ENCODE data around the gene CGN.

Gene CGN, protein sequence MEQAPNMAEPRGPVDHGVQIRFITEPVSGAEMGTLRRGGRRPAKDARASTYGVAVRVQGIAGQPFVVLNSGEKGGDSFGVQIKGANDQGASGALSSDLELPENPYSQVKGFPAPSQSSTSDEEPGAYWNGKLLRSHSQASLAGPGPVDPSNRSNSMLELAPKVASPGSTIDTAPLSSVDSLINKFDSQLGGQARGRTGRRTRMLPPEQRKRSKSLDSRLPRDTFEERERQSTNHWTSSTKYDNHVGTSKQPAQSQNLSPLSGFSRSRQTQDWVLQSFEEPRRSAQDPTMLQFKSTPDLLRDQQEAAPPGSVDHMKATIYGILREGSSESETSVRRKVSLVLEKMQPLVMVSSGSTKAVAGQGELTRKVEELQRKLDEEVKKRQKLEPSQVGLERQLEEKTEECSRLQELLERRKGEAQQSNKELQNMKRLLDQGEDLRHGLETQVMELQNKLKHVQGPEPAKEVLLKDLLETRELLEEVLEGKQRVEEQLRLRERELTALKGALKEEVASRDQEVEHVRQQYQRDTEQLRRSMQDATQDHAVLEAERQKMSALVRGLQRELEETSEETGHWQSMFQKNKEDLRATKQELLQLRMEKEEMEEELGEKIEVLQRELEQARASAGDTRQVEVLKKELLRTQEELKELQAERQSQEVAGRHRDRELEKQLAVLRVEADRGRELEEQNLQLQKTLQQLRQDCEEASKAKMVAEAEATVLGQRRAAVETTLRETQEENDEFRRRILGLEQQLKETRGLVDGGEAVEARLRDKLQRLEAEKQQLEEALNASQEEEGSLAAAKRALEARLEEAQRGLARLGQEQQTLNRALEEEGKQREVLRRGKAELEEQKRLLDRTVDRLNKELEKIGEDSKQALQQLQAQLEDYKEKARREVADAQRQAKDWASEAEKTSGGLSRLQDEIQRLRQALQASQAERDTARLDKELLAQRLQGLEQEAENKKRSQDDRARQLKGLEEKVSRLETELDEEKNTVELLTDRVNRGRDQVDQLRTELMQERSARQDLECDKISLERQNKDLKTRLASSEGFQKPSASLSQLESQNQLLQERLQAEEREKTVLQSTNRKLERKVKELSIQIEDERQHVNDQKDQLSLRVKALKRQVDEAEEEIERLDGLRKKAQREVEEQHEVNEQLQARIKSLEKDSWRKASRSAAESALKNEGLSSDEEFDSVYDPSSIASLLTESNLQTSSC

DNA sequence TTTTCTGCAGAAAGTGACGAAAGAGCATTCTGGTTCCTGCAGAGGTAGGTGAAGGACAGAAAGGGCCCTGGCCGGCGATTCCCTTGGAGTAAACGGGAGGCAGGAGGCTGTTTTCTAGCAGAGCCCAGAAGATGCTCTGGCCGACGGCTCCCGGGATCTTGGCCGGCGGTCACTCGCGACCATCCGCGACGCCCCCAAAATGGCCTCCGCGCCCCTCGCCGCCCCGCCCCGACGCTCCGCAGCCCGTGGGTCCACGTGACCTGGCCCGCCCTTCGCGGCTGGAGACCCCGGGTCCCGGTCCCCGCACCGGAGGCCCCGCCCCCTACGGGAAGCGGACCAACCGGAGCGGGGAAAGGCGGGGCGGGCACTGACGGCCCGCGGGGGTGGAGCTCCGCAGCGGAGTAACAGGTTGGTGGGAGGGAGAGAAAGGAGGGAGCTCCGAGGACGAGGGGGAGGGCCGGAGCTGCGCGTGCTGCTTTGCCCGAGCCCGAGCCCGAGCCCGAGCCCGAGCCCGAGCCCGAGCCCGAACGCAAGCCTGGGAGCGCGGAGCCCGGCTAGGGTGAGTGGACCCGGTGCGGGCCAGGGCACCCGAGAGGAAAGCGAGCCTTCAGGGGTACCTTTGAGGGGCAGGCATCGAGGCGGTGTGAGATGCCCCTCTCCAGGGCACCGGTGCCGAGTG lies at the start of gene CGN:
Gene CGN, plus strand, starts transcription at position 431 of the 679 bp plus-strand sequence. CDS start 7,133 bp downstream, outside the sequence.
- peak; percentile 98 for DNase-seq

DNA sequence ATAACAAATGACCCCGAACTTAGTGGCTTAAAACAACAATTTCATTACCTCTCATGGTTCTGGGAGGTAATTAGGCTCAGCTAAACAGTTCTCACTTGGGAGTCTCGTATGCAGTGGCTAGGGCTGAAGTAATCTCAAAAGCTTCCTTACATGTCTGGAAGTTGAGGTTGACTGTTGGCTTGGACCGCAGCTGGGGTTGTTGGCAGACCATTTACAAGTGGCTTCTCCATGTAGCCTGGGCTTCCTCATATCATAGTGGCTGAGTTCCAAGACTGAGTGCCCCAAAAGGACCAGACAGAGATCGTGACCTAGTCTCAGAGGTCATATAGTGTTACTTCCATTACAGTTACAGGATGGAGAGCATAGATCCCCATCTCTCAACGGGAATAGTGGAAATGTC lies 49.5 kb upstream of the CGN start:
- DNase-seq, result no peak

DNA sequence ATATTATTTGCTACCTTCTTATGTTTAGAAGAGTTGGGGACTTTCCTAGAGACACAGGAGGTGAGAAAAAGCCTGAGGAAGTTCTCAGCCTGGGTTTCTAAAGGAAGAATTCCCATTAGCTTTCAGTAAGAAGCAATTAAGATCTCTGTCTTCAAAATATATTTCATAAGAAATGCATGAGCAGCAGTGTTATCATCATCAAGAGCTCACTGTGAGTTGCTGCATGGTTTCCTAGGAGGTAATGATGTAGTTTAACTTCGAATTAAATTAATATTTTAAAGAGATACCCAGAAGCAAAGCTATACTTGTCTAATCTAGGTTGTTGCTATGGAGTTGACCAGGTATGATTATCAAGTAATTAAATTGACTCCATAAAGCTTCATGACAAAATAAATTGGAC lies 46.2 kb upstream of the CGN start:
- DNase-seq, result no peak

DNA sequence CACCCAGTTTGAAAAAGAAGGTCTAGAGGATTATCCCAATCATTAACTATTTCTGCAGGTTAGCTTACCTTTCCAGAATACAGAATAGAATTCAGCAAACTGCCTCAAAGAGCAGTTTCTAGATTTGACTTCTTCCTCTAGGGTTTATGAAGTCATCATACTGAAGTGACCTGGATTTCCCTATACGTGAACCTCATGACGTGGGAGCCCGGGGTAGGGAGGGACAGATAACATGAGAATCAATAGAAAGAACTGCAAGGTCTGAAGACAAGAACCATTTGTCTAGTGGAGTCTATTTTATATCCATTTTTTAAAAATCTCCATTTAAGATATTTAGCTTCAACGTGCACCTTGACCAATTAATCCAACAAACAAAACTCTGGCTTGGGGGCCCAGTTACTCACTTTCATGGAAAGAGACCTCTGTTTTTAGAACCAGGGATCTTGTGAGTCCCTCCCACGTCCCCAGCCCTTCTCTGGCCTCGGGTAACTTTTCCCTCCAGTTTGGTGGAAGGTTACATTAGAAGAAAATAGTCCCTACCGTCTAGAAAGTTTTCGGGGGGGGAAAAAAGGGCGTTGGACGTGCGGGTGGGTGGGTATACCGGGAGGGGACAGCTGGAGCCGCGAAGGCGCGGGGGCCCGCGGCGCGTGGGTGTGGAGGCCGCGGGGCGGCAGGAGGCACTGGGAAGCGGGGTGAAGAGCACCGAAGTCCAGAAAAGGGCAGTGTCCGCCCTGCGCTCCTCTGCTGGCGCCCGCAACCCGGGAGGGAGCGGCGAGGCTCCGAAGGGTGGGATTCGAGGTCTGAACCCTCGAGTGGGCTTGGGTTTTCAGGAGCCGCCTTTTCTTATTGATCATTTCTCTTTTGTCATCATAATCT lies 38.1 kb upstream of the CGN start:
- no peak for DNase-seq

GRCh38 chr1:151474745-151475144 lies 36.4 kb upstream of the CGN start:
- DNase-seq, result no peak

DNA sequence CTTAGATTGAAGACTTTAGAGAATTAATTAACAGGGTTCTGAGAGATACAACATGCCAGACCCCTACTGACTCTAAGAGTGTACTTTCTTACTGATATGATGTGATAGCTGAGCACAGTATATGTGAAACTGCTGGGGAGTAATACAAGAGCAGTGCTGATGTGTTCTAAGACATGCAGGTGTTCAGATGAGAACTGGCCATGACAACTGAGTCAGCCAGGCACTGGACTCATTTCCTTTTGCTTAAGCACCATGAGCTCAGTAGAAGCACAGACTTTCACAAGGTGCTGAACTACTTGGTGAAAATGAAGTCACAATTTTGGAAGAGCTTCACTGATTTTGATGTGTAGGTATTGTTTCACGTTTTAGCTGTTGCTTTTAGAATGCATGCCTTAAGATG lies 36.0 kb upstream of the CGN start:
- no peak for DNase-seq

GRCh38 chr1:151476083-151476482 lies 35.1 kb upstream of the CGN start:
- DNase-seq, result no peak

- DNase-seq, result no peak
These were observed 34.1 kb upstream of the CGN start for GRCh38 chr1:151477066-151477465.

GRCh38 chr1:151478140-151478812 lies 32.9 kb upstream of the CGN start:
- DNase-seq, result no peak

- DNase-seq, result no peak
These were observed 32.3 kb upstream of the CGN start for GRCh38 chr1:151478923-151479322.

GRCh38 chr1:151479462-151479861 lies 31.7 kb upstream of the CGN start:
- no peak for DNase-seq

- no peak for DNase-seq
These were observed 29.2 kb upstream of the CGN start for GRCh38 chr1:151482017-151482416.

DNA sequence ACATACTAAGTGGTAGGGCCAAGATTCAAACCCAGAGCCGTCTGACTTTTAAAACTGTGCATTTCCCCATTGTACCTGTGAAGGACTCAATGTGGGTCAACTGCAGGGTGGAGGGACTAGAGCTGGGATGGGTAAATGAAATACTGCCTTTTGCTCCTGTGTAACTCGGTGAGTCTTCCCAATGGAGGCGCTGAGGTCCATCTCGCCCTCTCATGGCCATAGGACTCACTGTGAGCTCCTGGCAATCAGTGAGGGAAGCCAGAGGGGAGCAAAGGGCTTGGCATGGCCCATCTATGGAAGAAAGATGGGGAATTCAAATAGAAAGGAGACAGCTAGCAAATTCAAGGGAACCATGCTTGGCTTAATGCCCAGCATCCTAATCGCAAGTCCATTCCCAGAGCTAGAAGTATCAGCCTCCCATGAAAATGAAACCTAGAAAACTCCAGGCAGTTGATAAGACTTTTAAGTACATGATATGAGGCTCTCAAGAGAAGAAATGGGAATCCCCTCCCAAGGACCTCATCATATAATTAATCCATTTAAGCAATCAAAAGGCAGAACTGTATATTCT lies 25.4 kb upstream of the CGN start:
- DNase-seq, result no peak

DNA sequence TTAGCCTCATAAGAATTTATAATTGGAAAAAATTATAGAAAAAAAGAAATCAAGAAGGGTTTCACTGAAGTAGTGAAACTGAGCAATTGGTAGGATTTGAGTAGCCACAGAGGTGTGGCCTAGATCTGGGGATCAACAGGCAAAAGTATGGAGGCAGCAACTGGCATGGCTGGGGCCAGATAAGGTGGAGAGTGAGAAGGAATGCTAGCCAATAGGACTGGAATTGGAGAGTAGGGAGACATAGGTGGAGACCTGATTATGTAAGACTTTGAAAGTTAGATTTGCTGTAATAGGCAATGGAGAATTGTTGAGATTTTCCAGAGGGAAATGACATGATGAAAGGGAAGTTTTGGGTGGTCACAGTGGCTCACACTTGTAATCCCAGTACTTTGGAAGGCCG lies 24.6 kb upstream of the CGN start:
- no peak for DNase-seq

- DNase-seq, result no peak
These were observed 19.5 kb upstream of the CGN start for GRCh38 chr1:151491641-151492040.

DNA sequence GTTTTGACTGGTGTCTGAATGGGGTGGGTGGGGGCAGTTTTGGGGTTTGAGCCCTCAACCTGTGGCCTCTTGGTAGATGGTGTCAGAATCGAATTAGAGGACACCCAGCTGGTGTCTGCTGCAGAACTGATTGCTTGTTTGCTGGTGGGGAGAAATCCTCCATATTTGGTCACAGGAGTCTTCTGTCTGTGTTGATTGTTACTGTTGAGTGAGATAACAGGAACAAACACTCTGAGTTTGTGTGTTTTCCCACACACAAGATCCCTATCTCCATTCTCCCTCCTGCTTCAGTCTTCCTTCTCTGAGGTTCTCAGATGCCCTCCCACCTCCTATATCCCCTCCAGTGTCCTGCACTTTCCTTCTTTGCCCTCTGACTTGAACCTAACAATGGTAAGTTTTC lies 19.1 kb upstream of the CGN start:
- no peak for DNase-seq

GRCh38 chr1:151493042-151493441 lies 18.1 kb upstream of the CGN start:
- no peak for DNase-seq

DNA sequence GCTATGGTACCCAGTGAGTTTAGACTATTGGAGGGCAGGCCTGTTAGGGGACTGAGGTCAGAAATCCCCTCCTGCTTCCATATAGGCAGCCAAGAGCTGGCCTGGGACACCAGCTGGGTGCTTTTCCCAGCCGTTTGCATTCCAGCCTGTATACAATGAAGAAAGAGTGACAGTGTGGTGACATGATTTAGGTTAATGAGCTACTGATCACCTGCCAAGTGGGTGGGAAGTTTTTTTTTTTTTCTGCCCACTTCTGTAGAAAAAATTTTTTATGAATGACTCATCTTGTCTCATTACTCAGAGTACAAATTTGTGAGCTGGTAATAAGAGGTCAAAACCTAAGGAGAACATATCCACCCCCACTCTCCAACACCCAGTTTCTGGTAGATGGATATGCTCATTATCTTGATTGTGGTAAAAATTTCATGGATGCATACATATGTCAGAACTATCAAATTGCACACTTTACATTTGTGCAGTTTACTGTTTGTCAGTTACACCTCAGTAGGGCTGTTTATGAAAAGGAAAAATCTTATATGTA lies 16.4 kb upstream of the CGN start:
- DNase-seq, result no peak

DNA sequence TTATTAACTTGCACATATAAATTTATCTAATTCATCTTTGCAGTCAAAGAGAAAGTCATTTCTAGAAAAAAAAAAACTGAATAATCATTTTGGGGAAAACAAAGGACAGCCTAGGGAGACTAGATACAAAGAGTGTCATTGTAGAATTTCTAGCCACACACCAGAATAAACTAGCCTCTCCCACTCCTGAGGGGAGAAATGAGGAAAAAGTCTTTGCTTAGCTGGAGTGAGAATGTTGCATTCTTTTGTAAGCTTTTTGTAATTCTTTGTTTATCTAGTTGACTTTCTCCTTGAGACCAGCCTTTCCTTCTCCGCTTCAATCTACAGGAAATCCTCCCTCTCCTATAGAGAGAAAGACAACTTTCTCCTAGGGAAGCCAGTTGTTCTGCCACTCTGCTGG lies 15.9 kb upstream of the CGN start:
- DNase-seq, result no peak

GRCh38 chr1:151499365-151499764 lies 11.8 kb upstream of the CGN start:
- no peak for DNase-seq

GRCh38 chr1:151499930-151500329 lies 11.3 kb upstream of the CGN start:
- no peak for DNase-seq

All from NCI-H1092 treated with DMSO at 0.1 percent for 48 hours (cell line).